BLaER1 (cell line): Measurements from ENCODE around the gene NECAB3.

Source experiments
- H3K27ac ChIP-seq: shearing (Covaris generic); formaldehyde crosslinking; 2 replicates; pipeline ENCODE4 v1.8.1; 2022
- H3K27me3 ChIP-seq: shearing (Covaris generic); formaldehyde crosslinking; 2 replicates; pipeline ENCODE4 v1.8.1; 2022
- H3K36me3 ChIP-seq: shearing (Covaris generic); formaldehyde crosslinking; 2 replicates; pipeline ENCODE4 v1.8.1; 2022
- H3K4me1 ChIP-seq: shearing (Covaris generic); formaldehyde crosslinking; 2 replicates; pipeline ENCODE4 v1.8.1; 2022
- H3K4me2 ChIP-seq: shearing (Covaris generic); formaldehyde crosslinking; 2 replicates; pipeline ENCODE4 v1.8.1; 2022
- H3K4me3 ChIP-seq: shearing (Covaris generic); formaldehyde crosslinking; 2 replicates; pipeline ENCODE4 v1.8.1; 2022
- H3K9ac ChIP-seq: shearing (Covaris generic); formaldehyde crosslinking; 2 replicates; pipeline ENCODE4 v1.8.1; 2022
- H3K9me3 ChIP-seq: shearing (Covaris generic); formaldehyde crosslinking; 2 replicates; pipeline ENCODE4 v1.8.1; 2022
- H4K20me1 ChIP-seq: shearing (Covaris generic); formaldehyde crosslinking; 2 replicates; pipeline ENCODE4 v1.8.1; 2022
- Cebpa-rat ChIP-seq: shearing (Covaris generic); IDR thresholded peaks from 2 replicates; pipeline ENCODE4 v1.8.1; 2022

NECAB3 gene, protein sequence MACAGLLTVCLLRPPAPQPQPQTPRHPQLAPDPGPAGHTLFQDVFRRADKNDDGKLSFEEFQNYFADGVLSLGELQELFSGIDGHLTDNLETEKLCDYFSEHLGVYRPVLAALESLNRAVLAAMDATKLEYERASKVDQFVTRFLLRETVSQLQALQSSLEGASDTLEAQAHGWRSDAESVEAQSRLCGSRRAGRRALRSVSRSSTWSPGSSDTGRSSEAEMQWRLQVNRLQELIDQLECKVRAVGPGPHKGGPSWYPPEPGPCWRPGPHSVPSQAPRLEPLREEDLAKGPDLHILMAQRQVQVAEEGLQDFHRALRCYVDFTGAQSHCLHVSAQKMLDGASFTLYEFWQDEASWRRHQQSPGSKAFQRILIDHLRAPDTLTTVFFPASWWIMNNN

DNA sequence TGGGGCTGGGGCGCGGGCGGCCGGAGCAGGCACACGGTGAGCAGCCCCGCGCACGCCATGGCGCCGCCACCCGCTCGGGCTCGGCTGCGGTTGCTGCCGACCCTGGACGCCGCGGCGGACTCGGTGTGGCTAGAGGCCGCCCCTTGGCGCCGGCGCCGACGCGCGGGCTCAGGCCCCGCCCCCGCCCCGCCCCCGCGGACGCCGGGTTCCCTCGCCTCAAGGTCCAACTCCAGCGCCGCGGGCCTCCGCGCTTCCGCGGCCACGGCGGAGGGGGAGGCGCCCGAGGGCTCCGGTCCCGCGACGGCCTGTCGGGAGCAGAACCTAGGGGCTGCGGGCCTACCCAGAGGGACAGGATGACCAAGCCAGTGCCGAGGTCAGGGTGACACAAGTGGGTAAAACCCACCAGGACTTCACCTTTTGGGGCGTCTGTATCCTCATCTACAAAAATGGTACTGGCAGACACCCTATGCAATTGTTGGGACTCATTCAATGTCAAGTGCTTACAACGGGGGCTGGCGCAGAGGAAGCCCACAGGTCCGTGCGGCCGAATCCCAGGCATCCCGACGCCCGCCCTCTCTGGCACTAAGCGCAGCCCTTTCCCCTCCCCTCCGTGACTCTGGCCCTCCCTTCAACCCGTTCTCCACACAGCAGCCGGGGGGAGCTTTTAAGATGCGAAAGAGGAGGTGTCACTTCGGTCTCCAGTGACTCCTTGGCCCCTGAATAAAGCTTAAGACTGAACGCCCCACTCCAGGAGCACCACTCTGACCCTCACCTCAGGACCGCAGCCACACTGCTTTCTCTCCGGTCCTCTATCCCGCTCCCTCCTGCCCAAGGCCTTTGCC is at the start of gene NECAB3:
NECAB3 (minus strand) TSS at position 135 of the 842 bp plus-strand sequence; CDS start at position 59, 76 bp downstream.
- Histone ChIP-seq H3K9ac (peak within 1 kb of the TSS; percentile 83), H3K27ac (peak within 1 kb of the TSS; percentile 77), H3K27me3 (no peaks in the 10 kb centered on the region), H3K9me3 (no peaks in the 10 kb centered on the region), H3K4me3 (peak within 1 kb of the TSS; percentile 73), H4K20me1 (peaks cover 48% of the 10 kb centered on the region), H3K4me2 (peak within 1 kb of the TSS; percentile 95), H3K36me3 (peaks cover 52% of the 10 kb centered on the region), H3K4me1 (peaks cover 70% of the 10 kb centered on the region)
- no peak for TF ChIP-seq Cebpa-rat

DNA sequence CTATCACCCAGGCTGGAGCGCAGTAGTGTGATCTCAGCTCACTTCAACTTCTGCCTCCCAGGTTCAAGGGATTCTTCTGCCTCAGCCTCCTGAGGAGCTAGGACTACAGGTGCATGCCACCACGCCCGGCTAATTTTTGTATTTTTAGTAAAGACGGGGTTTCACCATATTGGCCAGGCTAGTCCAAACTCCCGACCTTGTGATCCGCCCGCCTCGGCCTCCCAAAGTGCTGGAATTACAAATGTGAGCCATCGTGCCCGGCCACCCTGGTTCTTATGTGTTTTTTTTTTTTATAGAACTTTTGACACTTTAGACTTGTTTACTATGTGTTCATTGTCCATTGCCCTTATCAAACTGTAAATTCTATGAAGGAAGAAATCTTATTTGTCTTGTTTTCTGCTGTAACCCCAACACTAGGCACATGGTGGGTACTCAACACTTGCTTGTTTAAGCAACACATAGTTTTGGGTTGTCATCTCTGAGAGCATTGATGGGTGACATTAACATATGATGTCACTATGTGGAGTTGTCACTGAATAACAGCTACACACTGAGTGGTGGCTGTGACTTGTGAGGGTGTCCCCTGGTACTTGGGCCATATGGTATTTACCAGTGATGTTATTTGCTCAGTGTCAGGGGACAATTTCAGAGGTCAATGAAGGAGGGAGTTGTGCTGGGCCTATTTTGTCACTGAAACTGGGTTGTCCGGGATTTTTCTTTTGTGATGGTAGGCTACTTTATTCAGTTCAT is 47.3 kb upstream of the NECAB3 start:
- Histone ChIP-seq H3K9ac (no peak overlapping the region), H4K20me1 (no peaks in the 10 kb centered on the region), H3K9me3 (peaks cover 28% of the 10 kb centered on the region), H3K4me2 (no peak overlapping the region), H3K4me1 (no peaks in the 10 kb centered on the region), H3K4me3 (no peak overlapping the region), H3K27ac (no peak overlapping the region), H3K36me3 (no peaks in the 10 kb centered on the region), H3K27me3 (no peaks in the 10 kb centered on the region)
- no peak for TF ChIP-seq Cebpa-rat

DNA sequence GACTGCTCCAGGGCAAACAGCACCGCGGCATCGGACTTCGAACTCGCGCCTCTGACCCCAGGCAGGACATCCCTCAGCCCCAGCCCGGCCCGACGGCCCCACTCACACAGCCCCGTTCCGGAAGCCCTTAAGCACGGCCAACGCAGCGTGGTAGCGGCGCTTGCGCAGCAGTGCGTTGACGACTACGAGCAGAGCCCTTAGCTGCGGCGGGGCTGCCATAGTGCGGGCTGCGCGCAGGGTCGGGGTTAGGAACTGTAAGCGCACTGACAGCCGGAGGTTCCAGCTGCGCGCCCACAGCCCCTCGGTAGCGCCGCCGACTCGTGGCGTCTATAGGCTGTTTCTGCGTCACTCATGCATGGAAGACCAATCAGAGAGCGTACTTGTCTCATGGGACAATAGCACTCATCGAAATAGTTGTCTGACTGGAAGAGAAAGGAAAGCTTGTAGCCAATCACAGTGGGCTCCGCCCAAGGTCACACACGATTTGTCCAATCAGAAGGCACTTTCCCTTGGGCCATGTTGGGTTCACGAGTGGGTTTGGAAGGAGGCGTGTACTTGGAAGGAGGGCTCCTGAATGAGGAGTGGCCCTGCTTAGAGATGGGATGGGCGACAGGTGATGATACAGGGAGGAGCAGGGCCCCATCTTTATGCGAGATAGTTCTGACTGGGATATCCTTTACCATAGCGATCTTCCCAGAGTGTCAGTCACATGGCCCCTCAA is 45.9 kb upstream of the NECAB3 start, which contains the start of gene PXMP4:
PXMP4 (minus strand) TSS at position 322 of the 721 bp plus-strand sequence; CDS start at position 219, 103 bp downstream.
- H3K4me2 ChIP-seq, result 0 out of 2 replicates have a peak within 1 kb of the TSS, but pooled peaks have one; percentile 0

GRCh38 chr20:33719277-33719988 is 45.2 kb upstream of the NECAB3 start:
- peaks cover 28% of the 10 kb centered on the region for H3K9me3 ChIP-seq
- no peaks in the 10 kb centered on the region for H4K20me1 ChIP-seq
- no peak overlapping the region for H3K4me2 ChIP-seq
- H3K4me1 ChIP-seq, result no peaks in the 10 kb centered on the region
- no peak overlapping the region for H3K27ac ChIP-seq
- H3K27me3 ChIP-seq, result no peaks in the 10 kb centered on the region
- 0 out of 2 replicates have a peak overlapping the region, but pooled peaks have one; percentile 39 for H3K4me3 ChIP-seq
- H3K9ac ChIP-seq, result no peak overlapping the region
- TF ChIP-seq Cebpa-rat, result no peak
- H3K36me3 ChIP-seq, result no peaks in the 10 kb centered on the region

More for the DNA sequence above, 45.9 kb upstream of the NECAB3 start, which contains the start of gene PXMP4:
- no peaks in the 10 kb centered on the region for H3K36me3 ChIP-seq
- TF ChIP-seq Cebpa-rat, result no peak
- H3K9ac ChIP-seq, result no peak within 1 kb of the TSS
- H4K20me1 ChIP-seq, result no peaks in the 10 kb centered on the region
- H3K4me1 ChIP-seq, result no peaks in the 10 kb centered on the region
- H3K9me3 ChIP-seq, result peaks cover 28% of the 10 kb centered on the region
- H3K27me3 ChIP-seq, result no peaks in the 10 kb centered on the region
- H3K4me3 ChIP-seq, result 0 out of 2 replicates have a peak within 1 kb of the TSS, but pooled peaks have one; percentile 39
- H3K27ac ChIP-seq, result no peak within 1 kb of the TSS

- Histone ChIP-seq H3K9ac (no peak overlapping the region), H3K27ac (no peak overlapping the region), H3K9me3 (peaks cover 23% of the 10 kb centered on the region), H3K4me3 (no peak overlapping the region), H3K4me1 (no peaks in the 10 kb centered on the region), H3K27me3 (no peaks in the 10 kb centered on the region), H3K36me3 (no peaks in the 10 kb centered on the region), H4K20me1 (no peaks in the 10 kb centered on the region), H3K4me2 (no peak overlapping the region)
- TF ChIP-seq Cebpa-rat, result no peak
Observed at GRCh38 chr20:33716498-33716897, 42.3 kb upstream of the NECAB3 start.

GRCh38 chr20:33713865-33714367 is 39.7 kb upstream of the NECAB3 start:
- Histone ChIP-seq H3K27ac (no peak overlapping the region), H3K4me2 (no peak overlapping the region), H3K36me3 (no peaks in the 10 kb centered on the region), H4K20me1 (no peaks in the 10 kb centered on the region), H3K27me3 (no peaks in the 10 kb centered on the region), H3K4me1 (no peaks in the 10 kb centered on the region), H3K9ac (no peak overlapping the region), H3K9me3 (no peaks in the 10 kb centered on the region), H3K4me3 (no peak overlapping the region)
- TF ChIP-seq Cebpa-rat, result no peak

GRCh38 chr20:33711446-33711738 is 37.2 kb upstream of the NECAB3 start:
- Histone ChIP-seq H3K9ac (no peak overlapping the region), H3K27me3 (no peaks in the 10 kb centered on the region), H3K27ac (no peak overlapping the region), H3K4me3 (no peak overlapping the region), H4K20me1 (no peaks in the 10 kb centered on the region), H3K4me1 (no peaks in the 10 kb centered on the region), H3K4me2 (no peak overlapping the region), H3K36me3 (no peaks in the 10 kb centered on the region), H3K9me3 (no peaks in the 10 kb centered on the region)
- TF ChIP-seq Cebpa-rat, result no peak

- Histone ChIP-seq H3K36me3 (no peaks in the 10 kb centered on the region), H3K4me2 (no peak overlapping the region), H4K20me1 (no peaks in the 10 kb centered on the region), H3K4me3 (no peak overlapping the region), H3K27ac (no peak overlapping the region), H3K4me1 (no peaks in the 10 kb centered on the region), H3K27me3 (no peaks in the 10 kb centered on the region), H3K9ac (no peak overlapping the region), H3K9me3 (no peaks in the 10 kb centered on the region)
- no peak for TF ChIP-seq Cebpa-rat
Observed at GRCh38 chr20:33710681-33711445, 36.6 kb upstream of the NECAB3 start.
